SK-N-SH (cell line): ENCODE data around the gene ZDHHC18. TPM values are rescaled to one million over a fixed set of nuclear protein-coding genes. Genes with fewer than 3 reads are reported as not detected.
A peak's percentile ranks its signal among the peaks of the same experiment; 100 is the strongest.

Source experiments
- CTCF ChIA-PET: fragments of 300-600, 350-600 bp; formaldehyde crosslinking; extraction: SDS; loops from one replicate; lab custom pipeline; 2021; lab: Yijun Ruan, JAX
- POLR2A ChIA-PET: fragments of 350-600 bp; sonication (Branson Sonifier 250); formaldehyde crosslinking; extraction: SDS; loops from one replicate; lab custom pipeline; 2020; ENCODE audit warnings: antibody characterized with exemption, inconsistent platforms; lab: Yijun Ruan, JAX
- DNase-seq: peaks from one replicate; pipeline ENCODE4 v3.0.0; 2012
- H2AFZ ChIP-seq: fragments of 200-600 bp; sonication (generic); 2 replicates; pipeline ENCODE4 v1.8.1; 2016; ENCODE audit warnings: antibody characterized with exemption, mild to moderate bottlenecking, low read depth
- H3F3A ChIP-seq: fragments of 200-600 bp; sonication (generic); replicated peaks from 2 replicates; pipeline ENCODE3; 2016; ENCODE audit warnings: antibody characterized with exemption, mild to moderate bottlenecking; ENCODE audit not compliant: insufficient read depth
- H3K27ac ChIP-seq, 2 experiments: fragments of 200-500 bp in 1 of 2; fragments of 200-600 bp in 1 of 2; sonication (Bioruptor generic) in 1 of 2; sonication (generic), shearing (Covaris generic) in 1 of 2; 2 replicates each; pipeline versions ENCODE4 v1.5.1 to v1.6.1; 2014 to 2016; ENCODE audit warnings: low read depth in 2 of 2, inconsistent platforms in 1 of 2, low read length in 1 of 2, mild to moderate bottlenecking in 1 of 2, mixed read lengths in 1 of 2
- H3K27me3 ChIP-seq: fragments of 200-600 bp; sonication (generic), shearing (Covaris generic); 2 replicates; pipeline ENCODE4 v1.6.1; 2016; ENCODE audit warnings: mixed run types; ENCODE audit not compliant: insufficient read depth
- H3K36me3 ChIP-seq, 2 experiments: fragments of 200-500 bp in 1 of 2; fragments of 200-600 bp in 1 of 2; sonication (Bioruptor generic) in 1 of 2; sonication (generic) in 1 of 2; replicated peaks in 1 of 2; 2 replicates each; pipeline versions ENCODE3 to v1.5.1; 2014 to 2016; ENCODE audit warnings: low read length in 1 of 2, mild to moderate bottlenecking in 1 of 2; ENCODE audit not compliant: insufficient read depth in 2 of 2, control insufficient read depth in 1 of 2
- H3K4me1 ChIP-seq, 2 experiments: fragments of 200-500 bp in 1 of 2; fragments of 200-600 bp in 1 of 2; sonication (Bioruptor generic) in 1 of 2; sonication (generic), shearing (Covaris generic) in 1 of 2; 2 replicates each; pipeline versions ENCODE4 v1.5.1 to v1.6.1; 2014 to 2016; ENCODE audit warnings: low read depth in 1 of 2, low read length in 1 of 2, mixed run types in 1 of 2; ENCODE audit not compliant: insufficient read depth in 2 of 2, control insufficient read depth in 1 of 2
- H3K4me2 ChIP-seq: fragments of 200-600 bp; sonication (generic), shearing (Covaris generic); 2 replicates; pipeline ENCODE4 v1.6.1; 2017; ENCODE audit warnings: mixed run types
- H3K4me3 ChIP-seq, 2 experiments: fragments of 200-500 bp in 1 of 2; fragments of 200-600 bp in 1 of 2; sonication (Bioruptor generic) in 1 of 2; sonication (generic), shearing (Covaris generic) in 1 of 2; 2 replicates each; pipeline versions ENCODE4 v1.5.1 to v1.8.1; 2014 to 2016; ENCODE audit warnings: low read depth in 2 of 2, inconsistent platforms in 1 of 2, low read length in 1 of 2, mild to moderate bottlenecking in 1 of 2, mixed read lengths in 1 of 2, moderate library complexity in 1 of 2
- H3K79me2 ChIP-seq: fragments of 200-600 bp; sonication (generic); 2 replicates; pipeline ENCODE4 v1.8.1; 2017; ENCODE audit warnings: mild to moderate bottlenecking; ENCODE audit not compliant: insufficient read depth
- H3K9ac ChIP-seq: fragments of 200-600 bp; sonication (generic); 2 replicates; pipeline ENCODE4 v1.6.1; 2017; ENCODE audit warnings: mixed run types
- H3K9me2 ChIP-seq: fragments of 200-600 bp; sonication (generic); 2 replicates; pipeline ENCODE4 v1.6.1; 2017; ENCODE audit warnings: mixed run types
- H3K9me3 ChIP-seq: fragments of 200-600 bp; sonication (generic); 2 replicates; pipeline ENCODE4 v1.6.1; 2017; ENCODE audit warnings: mixed run types, mild to moderate bottlenecking, moderate library complexity
- H4K20me1 ChIP-seq: fragments of 200-600 bp; sonication (generic); 2 replicates; pipeline ENCODE4 v1.6.1; 2017; ENCODE audit warnings: mild to moderate bottlenecking, mixed run types; ENCODE audit not compliant: insufficient read depth
- FOSL2 ChIP-seq: IDR thresholded peaks from 2 replicates; pipeline ENCODE4 v1.4.0; 2012; ENCODE audit warnings: low read depth, mild to moderate bottlenecking, moderate library complexity, borderline replicate concordance
- FOXM1 ChIP-seq: IDR thresholded peaks from 2 replicates; pipeline ENCODE4 v1.4.0; 2012; ENCODE audit warnings: low read depth, mild to moderate bottlenecking
- NFIC ChIP-seq: IDR thresholded peaks from 2 replicates; pipeline ENCODE4 v1.4.0; 2012; ENCODE audit warnings: borderline replicate concordance
- RCOR1 ChIP-seq: fragments of 150-350 bp; IDR thresholded peaks from 2 replicates; pipeline ENCODE4 v1.6.1; 2017; ENCODE audit warnings: antibody characterized with exemption, low read length
- RXRA ChIP-seq: IDR thresholded peaks from 2 replicates; pipeline ENCODE4 v1.4.0; 2012; ENCODE audit warnings: low read depth, mild to moderate bottlenecking, borderline replicate concordance
- SMC3 ChIP-seq: IDR thresholded peaks from 2 replicates; pipeline ENCODE4 v1.6.1; 2012; ENCODE audit warnings: low read depth, low read length, improper control_type of control experiment
- TCF12 ChIP-seq: IDR thresholded peaks from 2 replicates; pipeline ENCODE4 v1.4.0; 2012
- WGBS: methylation state at CpG from one replicate; pipeline ENCODE4 v1.1.6; 2017; ENCODE audit warnings: low lambda C conversion rate; 5-methylcytosine and 5-hydroxymethylcytosine counted together
- polyA plus RNA-seq, 3 experiments: library from polyadenylated mRNA; depleted of rRNA; stranded (reverse); fragments of >200 nt; gene quantifications; 2 replicates each; pipeline ENCODE4 v1.2.3, GENCODE V29; 2012
- TF ChIP-seq, protein P1 (sequence below): IDR thresholded peaks from 2 replicates; pipeline ENCODE4 v1.4.0; 2012; ENCODE audit warnings: low read depth, borderline replicate concordance
- TF ChIP-seq, protein P2 (sequence below): IDR thresholded peaks from 2 replicates; pipeline ENCODE4 v1.4.0; 2012; ENCODE audit warnings: low read depth, borderline replicate concordance
- TF ChIP-seq, protein P3 (sequence below): fragments of 150-350 bp; IDR thresholded peaks from 2 replicates; pipeline ENCODE4 v1.6.1; 2017; ENCODE audit warnings: antibody characterized with exemption, low read length, low read depth, borderline replicate concordance
- TF ChIP-seq, protein P4 (sequence below): fragments of 200-600 bp; sonication (generic); IDR thresholded peaks from 2 replicates; pipeline ENCODE4 v1.6.1; 2017; ENCODE audit warnings: antibody characterized with exemption, mild to moderate bottlenecking, moderate library complexity

ZDHHC18 gene
- polyA plus RNA-seq, 1 of the 3 experiments (the other 2 are of a cell fraction): 33.0 TPM

DNA sequence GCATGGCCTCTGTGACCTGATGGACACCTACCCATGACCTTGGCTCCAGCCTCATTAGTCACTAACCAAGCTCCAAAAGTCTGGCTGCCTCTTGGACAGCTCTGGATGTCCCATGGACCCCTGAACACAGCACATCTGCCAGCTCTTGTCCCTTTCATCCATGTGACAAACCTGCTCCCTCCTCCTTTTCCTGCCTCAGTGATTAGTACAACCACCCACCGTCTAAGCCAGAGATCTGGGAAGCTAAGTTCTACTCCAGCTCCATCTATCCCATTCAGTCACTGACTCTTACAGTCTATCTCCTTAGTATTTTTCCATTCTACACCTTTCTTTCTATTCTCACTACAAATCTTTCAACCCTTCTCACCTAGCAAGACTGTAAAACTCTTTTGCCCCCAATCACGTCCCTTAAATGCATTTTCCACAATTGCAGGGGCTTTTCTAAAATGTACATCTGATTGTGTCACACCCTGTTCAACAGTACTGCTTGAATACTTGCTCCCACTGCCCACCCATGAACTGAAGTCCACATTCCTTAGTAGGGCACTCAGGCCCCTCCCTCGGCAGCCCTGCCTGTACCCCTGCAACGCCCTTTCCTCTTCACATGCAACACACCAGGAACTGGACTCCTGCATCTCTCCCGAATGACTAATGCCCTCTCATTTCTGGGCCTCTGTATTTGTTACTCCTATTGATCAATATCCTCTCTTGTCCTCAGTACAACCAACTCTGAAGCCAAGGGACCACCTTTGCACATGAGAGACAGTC, 56.4 kb downstream of the ZDHHC18 start:
- no peak overlapping the region for H3K27ac ChIP-seq
- peaks cover 54 to 60% of the 10 kb centered on the region in 2 experiments for H3K36me3 ChIP-seq
- ChIA-PET POLR2A (no interaction called here), CTCF (interaction anchor here (1.3 to 1.5 kb wide), 2 partner anchors 94 to 281 kb away, joined by 4 to 6 read pairs; no protein-coding TSS in a partner anchor)
- peaks cover 15% of the 10 kb centered on the region for H3K79me2 ChIP-seq
- H4K20me1 ChIP-seq: no peaks in the 10 kb centered on the region; the same call in 1 of the 2 replicates
- no peak for TF ChIP-seq RCOR1
- TF ChIP-seq, protein P1, sequence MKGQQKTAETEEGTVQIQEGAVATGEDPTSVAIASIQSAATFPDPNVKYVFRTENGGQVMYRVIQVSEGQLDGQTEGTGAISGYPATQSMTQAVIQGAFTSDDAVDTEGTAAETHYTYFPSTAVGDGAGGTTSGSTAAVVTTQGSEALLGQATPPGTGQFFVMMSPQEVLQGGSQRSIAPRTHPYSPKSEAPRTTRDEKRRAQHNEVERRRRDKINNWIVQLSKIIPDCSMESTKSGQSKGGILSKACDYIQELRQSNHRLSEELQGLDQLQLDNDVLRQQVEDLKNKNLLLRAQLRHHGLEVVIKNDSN: no peak
- TF ChIP-seq FOXM1: no peak
- TF ChIP-seq, protein P2, sequence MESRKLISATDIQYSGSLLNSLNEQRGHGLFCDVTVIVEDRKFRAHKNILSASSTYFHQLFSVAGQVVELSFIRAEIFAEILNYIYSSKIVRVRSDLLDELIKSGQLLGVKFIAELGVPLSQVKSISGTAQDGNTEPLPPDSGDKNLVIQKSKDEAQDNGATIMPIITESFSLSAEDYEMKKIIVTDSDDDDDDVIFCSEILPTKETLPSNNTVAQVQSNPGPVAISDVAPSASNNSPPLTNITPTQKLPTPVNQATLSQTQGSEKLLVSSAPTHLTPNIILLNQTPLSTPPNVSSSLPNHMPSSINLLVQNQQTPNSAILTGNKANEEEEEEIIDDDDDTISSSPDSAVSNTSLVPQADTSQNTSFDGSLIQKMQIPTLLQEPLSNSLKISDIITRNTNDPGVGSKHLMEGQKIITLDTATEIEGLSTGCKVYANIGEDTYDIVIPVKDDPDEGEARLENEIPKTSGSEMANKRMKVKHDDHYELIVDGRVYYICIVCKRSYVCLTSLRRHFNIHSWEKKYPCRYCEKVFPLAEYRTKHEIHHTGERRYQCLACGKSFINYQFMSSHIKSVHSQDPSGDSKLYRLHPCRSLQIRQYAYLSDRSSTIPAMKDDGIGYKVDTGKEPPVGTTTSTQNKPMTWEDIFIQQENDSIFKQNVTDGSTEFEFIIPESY: no peak
- no peak for TF ChIP-seq SMC3
- TF ChIP-seq RXRA: no peak
- no peak for TF ChIP-seq NFIC
- TF ChIP-seq, protein P3, sequence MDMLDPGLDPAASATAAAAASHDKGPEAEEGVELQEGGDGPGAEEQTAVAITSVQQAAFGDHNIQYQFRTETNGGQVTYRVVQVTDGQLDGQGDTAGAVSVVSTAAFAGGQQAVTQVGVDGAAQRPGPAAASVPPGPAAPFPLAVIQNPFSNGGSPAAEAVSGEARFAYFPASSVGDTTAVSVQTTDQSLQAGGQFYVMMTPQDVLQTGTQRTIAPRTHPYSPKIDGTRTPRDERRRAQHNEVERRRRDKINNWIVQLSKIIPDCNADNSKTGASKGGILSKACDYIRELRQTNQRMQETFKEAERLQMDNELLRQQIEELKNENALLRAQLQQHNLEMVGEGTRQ: no peak
- TF ChIP-seq FOSL2: no peak
- TF ChIP-seq TCF12: no peak
- no peak for DNase-seq
- H3K4me1 ChIP-seq: no peaks in the 10 kb centered on the region
- WGBS: 72% methylated on average over 5 of the region's 5 CpGs
- no peaks in the 10 kb centered on the region for H3K9me3 ChIP-seq
- H3F3A ChIP-seq: peaks cover 24% of the 10 kb centered on the region
- H3K9me2 ChIP-seq: no peaks in the 10 kb centered on the region
- H2AFZ ChIP-seq: no peak overlapping the region
- H3K4me2 ChIP-seq: no peak overlapping the region
- no peak overlapping the region for H3K9ac ChIP-seq
- H3K27me3 ChIP-seq: no peaks in the 10 kb centered on the region
- H3K4me3 ChIP-seq: no peak overlapping the region

DNA sequence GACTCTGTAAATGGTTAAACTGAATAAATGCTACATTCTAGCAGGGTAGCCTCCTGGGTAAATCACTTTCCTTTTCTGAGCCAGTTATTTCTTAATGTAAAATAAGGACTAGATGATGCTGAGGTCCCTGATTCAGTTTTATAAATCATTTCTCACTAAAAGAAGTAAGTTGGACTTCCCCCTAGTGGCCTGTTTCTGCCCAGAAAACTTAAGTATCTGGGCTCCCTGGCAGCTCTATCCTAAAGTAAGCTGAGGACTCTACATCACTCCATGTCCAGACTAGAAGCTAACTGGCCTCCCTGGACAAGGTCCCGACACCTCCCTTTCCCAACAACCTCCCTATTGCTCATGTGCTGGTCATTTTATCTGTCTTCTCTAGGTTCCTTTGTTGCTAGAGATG, 60.6 kb downstream of the ZDHHC18 start:
- 91% methylated on average over 1 of the region's 1 CpG for WGBS
- ChIA-PET POLR2A (interaction anchor here (0.6 to 0.7 kb wide), 2 partner anchors 96 to 265 kb away, joined by 3 read pairs; no protein-coding TSS in a partner anchor), CTCF (interaction anchor here (0.8 to 2.1 kb wide), 8 partner anchors 13 to 68 kb away, joined by 3 to 15 read pairs (median 4); partner anchors contain the start of gene GPATCH3)
- Histone ChIP-seq H3K9me3 (no peaks in the 10 kb centered on the region), H4K20me1 (no peaks in the 10 kb centered on the region; the same call in 1 of the 2 replicates), H3K79me2 (peaks cover 39% of the 10 kb centered on the region), H3K36me3 (peaks cover 46 to 53% of the 10 kb centered on the region in 2 experiments), H3K9ac (no peak overlapping the region), H3K4me1 (peaks cover 0 to 16% of the 10 kb centered on the region in 2 experiments; a peak in 2 of 4 replicates), H2AFZ (no peak overlapping the region), H3K27ac (no peak overlapping the region; a peak in 1 of 4 replicates), H3K4me3 (no peak overlapping the region), H3F3A (peaks cover 13% of the 10 kb centered on the region), H3K27me3 (no peaks in the 10 kb centered on the region), H3K4me2 (no peak overlapping the region), H3K9me2 (no peaks in the 10 kb centered on the region)
- TF ChIP-seq, protein P1: no peak
- TF ChIP-seq, protein P4, sequence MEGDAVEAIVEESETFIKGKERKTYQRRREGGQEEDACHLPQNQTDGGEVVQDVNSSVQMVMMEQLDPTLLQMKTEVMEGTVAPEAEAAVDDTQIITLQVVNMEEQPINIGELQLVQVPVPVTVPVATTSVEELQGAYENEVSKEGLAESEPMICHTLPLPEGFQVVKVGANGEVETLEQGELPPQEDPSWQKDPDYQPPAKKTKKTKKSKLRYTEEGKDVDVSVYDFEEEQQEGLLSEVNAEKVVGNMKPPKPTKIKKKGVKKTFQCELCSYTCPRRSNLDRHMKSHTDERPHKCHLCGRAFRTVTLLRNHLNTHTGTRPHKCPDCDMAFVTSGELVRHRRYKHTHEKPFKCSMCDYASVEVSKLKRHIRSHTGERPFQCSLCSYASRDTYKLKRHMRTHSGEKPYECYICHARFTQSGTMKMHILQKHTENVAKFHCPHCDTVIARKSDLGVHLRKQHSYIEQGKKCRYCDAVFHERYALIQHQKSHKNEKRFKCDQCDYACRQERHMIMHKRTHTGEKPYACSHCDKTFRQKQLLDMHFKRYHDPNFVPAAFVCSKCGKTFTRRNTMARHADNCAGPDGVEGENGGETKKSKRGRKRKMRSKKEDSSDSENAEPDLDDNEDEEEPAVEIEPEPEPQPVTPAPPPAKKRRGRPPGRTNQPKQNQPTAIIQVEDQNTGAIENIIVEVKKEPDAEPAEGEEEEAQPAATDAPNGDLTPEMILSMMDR: peak; percentile 67
- peak; percentile 41 for DNase-seq
